Activated CD8-positive, alpha-beta memory T cell treated with anti-CD3 and anti-CD28 coated beads, Interleukin-2, amount 50 U/mL, for 1 hour (primary cell): Measurements from ENCODE around the gene GPR78.

ENCODE experiments used
- DNase-seq: peaks from one replicate; pipeline ENCODE4 v3.0.0-alpha.2; 2020; ENCODE audit errors: extremely low read depth

Gene GPR78, protein sequence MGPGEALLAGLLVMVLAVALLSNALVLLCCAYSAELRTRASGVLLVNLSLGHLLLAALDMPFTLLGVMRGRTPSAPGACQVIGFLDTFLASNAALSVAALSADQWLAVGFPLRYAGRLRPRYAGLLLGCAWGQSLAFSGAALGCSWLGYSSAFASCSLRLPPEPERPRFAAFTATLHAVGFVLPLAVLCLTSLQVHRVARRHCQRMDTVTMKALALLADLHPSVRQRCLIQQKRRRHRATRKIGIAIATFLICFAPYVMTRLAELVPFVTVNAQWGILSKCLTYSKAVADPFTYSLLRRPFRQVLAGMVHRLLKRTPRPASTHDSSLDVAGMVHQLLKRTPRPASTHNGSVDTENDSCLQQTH

DNA sequence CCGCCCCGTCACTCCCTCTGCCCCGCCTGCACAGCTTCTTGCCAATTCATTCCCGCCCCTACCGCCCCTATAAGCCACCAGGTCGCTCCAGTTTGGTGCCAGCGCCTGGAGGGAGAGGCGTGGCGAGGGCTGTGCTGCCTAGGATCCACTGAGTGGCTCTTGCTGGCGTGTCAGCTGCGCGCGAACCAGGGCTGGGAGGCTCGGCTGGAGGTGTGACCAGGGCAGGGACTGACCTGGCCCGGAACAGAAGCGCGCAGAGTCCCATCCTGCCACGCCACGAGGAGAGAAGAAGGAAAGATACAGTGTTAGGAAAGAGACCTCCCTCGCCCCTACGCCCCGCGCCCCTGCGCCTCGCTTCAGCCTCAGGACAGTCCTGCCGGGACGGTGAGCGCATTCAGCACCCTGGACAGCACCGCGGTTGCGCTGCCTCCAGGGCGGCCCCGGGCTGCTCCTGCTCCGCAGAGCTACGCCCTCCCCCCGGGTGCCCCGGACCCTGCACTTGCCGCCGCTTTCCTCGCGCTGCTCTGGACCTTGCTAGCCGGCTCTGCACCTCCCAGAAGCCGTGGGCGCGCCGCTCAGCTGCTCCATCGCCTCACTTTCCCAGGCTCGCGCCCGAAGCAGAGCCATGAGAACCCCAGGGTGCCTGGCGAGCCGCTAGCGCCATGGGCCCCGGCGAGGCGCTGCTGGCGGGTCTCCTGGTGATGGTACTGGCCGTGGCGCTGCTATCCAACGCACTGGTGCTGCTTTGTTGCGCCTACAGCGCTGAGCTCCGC is at the start of gene GPR78:
Gene GPR78 (plus strand): TSS at position 72 of the 773 bp plus-strand sequence. CDS start 591 bp downstream, at position 663.
- no peak for DNase-seq

DNA sequence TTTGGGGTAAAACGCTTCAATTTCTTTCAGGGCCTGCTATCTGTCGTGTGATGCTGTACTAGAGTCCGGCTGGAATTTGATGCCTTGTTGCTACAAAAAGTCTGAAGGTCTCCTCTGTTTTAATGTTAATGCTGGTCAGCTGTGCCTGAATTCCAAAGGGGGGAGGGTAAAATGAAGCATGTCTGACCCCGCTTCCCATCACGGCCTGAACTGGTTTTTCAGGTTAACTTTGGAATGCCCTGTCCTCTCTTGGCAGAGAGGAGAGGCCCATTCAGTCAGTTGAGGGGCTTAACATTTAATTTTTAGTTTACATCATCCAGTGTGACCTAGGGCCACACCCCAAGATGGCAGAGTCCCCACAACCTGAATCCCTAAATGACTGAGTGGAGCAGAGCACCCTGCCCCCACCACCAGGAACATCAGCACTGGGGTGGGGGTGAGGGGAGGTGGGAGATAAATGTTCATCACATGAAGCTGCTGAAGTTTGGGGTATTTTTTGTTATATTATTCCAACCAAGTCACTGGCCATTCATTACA is 47.9 kb upstream of the GPR78 start:
- no peak for DNase-seq

DNA sequence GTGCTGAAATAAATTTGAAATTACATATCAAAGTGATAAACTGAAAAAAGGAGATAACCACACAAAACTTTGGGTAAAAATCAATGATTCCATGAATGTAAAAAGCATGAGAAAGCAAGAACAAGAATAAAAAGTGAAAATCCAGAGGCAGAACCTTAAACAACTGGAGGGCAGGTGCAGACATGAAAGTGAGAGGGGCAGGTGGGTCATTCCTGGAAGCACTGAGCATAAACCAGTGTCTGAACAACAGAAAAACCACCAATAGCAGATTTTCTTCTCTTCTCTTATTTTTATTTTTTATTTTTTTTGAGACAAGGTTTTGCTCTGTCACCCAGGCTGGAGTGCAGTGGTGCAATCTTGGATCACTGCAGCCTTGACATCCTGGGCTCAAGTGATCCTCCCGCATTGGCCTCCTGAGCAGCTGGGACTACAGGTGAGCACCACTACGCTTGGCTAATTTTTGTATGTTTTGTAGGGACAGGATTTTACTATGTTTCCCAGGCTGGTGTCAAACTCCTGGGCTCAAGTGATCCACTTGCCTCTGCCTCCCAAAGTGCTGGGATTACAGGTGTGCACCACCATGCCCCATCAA is 46.8 kb upstream of the GPR78 start:
- DNase-seq, result no peak

DNA sequence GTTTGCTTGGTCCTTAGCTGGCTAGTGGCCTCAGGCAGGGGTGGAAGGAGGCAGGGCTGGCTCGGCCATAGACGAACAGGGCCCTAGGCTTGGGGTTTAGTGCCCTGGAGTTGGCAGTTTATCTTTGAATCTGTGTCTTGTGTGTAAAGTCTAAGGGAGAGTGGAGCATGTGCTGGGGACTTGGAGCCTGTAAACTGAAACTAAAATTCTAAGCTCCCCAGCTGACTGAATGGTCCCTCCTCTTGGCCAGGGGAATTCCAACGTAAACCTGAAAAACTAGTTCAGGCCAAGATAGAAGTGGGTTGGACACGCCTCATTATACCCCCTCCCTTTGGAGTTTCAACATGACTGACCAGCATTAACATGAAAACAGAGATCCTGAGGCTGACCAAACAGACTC is 46.1 kb upstream of the GPR78 start:
- no peak for DNase-seq

DNA sequence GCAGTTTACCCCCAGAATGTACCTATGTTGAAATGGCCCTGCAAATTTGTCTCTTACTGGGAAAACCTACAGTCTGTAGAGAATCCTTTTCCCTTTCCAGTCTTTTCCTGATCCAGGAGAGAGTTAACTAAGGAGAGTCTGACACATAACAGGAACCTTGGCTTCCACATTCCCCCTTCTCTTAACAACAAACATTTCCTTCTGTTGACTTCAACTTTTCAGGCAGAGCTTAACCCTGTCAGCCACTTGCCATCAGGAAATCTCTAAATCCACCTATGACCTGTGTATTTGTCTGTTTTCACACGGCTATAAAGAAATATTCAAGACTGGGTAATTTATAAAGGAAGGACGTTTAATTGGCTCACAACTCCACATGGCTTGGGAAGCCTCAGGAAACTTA is 45.6 kb upstream of the GPR78 start:
- no peak for DNase-seq

DNA sequence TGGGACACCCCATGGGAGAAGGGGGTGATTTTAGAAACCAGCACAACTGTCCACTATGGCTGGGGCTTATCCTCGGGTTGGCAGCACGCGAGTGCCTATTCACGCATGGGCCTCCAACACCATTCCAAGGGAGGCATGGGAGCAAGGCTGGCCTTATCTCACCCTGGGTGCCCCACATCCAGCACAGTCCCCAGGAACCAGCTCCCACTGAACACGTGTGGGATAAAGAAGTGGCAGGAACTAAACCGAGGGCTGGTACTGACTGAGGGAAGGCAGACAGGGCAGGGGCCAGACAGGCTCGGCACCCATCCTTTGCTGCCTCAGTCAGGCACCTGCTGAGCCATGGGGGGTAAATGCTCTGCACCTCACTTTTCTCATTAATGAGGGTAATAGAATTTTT is 43.7 kb upstream of the GPR78 start:
- no peak for DNase-seq

DNA sequence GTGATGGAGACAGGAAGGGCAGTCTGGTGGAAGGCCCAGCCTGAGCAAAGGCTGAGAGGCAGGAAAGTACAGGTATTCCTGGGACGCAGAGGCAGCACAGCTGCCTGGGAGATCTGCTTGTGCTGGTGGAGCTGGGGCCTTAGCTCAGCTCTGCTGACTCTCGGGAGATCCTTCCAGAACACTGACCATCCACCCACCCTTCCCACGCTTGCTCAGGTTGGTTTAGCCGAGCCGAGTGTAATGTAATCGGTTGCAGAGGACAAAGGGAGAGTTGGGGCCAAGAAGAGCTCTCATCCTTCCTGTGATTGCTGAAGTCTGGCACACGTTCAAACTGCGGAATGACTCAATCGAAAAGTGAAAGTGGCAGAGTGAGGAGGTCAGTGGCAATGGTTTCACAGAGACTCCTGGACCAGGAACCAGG is 43.1 kb upstream of the GPR78 start:
- DNase-seq, result no peak

DNA sequence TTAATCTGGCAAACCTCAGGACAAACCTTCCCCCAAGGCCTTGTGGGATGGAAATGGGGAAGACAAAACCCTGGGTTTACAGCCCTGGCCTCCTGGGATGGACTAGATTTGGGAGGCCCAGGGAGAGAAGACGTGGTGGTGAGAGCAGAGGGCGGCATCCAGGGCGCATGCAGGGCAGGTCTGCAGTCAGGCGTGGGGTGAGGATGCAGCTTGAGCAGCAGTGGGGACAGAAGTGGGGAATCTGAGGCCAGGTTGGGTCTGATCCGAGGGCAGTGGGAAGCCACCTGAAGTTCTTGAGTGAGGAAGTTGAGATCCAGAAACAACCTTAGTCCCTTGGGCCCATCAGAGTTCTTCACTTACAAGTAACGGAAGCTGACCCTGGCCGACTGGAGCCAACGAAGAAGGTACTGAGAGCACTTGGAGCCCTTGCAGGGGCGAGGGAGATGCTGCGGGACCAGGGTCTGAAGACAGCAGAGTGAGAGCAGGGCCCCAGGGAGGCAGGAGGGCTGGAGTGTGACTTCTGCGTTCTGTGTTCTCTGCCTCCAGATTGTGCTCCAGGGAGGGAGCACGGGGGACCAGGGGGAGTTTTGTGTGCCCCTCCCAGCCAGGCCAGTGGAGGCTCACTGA is 42.0 kb upstream of the GPR78 start:
- no peak for DNase-seq

DNA sequence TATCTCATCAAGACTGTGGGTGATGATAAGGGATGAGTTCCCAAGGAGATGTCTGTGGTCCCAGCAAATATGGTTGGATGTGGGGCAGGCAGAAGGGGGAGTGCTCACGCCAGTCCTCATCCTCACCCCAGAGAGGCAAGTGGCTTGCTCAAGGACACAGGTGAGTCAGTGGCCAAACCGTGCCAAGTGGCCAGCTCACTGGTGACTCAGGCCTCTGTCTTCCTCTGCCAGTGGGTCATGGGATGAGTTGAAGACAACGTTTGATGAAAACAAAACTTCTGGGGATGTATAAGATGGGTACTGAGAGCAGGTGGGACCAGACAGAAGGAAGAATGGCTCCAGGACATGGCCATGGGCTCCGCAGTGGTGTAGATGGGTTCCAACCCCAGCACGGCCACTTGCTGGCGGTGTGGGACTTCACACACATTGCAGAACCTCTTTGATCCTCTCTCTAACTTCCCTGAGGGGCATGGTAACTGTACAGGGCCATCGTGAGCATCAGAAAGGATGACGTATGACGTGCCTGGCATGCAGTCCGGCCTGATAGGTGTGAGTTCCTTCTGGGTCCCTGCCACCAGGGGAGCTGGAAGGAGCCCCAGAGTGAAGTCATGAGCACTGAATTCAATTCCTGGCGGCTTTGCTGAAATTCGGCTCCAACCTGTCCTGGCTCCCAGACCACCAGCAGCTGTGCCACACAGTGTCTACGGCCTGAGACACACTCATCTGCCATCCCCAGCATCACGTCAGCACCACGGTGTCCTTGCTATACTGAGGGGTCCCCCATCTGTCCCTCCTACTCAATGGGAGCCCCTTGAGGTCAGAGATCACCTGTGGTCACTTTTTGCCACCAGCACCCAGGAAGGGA is 41.3 kb upstream of the GPR78 start:
- DNase-seq, result no peak

DNA sequence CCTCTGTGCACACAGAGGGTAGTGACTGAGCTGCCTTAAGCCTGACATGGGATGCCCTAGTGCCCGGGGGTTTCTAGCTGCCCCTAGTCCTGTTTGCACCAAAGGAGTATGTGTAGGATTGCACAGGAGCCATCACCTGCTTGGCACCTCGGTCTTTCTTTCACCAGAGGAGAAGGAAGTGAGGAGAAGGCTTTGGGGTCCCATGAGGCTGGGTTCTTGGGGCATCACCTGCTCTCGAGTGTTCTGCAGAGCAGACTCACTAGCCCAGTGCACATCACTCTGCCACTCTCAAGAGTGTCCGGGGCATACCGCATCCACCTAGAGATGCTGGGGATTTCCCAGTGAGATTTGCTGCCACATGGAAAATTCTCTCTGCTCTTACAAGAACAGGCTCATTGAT is 40.5 kb upstream of the GPR78 start:
- no peak for DNase-seq

DNA sequence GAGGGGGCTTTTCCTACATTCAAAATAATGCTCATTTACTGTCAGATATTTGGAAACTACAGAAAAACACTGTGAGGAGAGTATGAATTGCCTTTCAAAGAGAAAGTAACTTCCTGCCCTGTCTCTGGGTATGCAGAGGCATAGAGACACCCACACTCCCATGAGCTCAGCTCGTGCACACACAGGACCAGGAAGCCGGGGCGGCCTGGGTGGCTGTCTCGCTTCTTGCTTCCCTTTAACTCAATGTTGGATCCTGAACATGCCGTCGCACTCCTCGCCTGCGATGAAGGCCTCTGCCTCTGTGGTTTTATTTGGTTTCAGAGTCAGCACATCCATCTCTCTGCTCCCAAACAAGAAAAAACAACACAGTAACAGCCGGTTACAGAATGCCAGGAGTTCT is 40.1 kb upstream of the GPR78 start:
- DNase-seq, result no peak

DNA sequence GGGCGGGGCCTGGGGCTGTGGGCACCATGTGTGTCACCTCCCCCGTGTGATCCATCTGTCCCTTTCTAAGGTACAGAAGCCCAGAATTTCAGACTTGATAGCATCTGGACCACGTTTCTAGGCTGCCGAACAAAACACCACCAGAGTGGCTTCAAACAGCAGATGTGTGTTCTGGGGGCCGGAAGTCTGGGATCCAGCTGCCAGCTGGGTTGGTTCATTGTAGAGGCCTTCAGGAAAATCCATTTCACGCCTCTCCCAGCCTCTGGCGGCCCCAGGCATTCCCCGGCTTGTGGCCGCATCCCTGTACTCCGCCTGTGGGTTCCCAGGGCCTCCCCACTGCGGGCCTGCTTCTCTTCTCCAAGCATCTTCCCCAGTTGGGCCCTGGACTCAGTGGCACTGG is 39.6 kb upstream of the GPR78 start:
- no peak for DNase-seq

DNA sequence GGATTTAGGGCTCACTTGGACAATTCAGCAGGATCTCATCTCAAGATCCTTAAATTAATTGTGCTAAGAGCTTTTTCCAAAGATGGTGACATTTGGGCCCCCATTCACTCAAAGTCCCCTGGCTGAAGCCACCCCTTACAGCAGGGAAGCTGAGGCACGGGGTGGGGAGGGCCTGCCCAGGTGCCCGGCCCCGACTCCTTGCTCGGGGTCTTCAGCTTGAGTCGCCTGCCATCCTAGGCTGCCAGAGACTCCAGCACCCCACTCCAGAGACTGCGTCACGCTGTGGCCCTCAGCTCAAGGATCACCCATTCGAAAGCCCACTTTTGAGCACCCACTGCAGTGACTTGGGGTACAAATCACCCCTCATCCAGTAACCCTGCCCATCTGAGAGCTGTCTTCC is 39.2 kb upstream of the GPR78 start:
- no peak for DNase-seq

DNA sequence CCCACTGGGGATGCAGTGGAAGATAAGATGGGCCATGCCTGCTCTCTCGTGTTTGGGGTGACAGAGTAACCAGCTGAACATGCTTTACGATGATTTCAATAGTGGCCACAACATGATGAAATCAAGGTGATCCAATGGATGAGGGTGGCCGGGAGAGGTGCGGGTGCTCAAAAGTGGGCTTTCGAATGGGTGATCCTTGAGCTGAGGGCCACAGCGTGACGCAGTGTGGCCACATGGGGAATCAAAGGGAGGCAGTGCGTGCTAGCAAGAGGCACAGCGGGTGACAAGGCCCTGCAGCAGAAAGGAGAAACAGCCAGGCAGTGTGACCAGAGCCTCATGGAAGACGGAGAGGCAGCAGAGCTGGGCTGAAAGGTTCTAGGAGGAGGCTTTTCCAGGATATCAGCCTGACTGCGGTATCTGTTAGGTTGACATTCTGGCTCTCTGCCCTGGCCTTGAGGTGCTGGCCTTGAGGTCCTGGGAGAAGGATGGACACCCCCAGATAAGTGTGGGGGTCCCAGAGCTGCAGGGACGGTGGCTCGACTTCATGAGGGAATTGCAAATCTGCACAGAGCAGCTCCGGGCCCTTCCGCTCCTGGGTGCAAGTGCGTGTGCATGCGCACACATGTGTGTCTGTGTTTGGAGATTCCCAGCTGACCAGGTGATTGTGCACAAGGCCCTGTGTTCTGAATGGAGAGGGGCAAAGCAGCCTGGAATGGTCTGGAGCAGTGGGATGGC is 38.0 kb upstream of the GPR78 start:
- DNase-seq, result no peak

DNA sequence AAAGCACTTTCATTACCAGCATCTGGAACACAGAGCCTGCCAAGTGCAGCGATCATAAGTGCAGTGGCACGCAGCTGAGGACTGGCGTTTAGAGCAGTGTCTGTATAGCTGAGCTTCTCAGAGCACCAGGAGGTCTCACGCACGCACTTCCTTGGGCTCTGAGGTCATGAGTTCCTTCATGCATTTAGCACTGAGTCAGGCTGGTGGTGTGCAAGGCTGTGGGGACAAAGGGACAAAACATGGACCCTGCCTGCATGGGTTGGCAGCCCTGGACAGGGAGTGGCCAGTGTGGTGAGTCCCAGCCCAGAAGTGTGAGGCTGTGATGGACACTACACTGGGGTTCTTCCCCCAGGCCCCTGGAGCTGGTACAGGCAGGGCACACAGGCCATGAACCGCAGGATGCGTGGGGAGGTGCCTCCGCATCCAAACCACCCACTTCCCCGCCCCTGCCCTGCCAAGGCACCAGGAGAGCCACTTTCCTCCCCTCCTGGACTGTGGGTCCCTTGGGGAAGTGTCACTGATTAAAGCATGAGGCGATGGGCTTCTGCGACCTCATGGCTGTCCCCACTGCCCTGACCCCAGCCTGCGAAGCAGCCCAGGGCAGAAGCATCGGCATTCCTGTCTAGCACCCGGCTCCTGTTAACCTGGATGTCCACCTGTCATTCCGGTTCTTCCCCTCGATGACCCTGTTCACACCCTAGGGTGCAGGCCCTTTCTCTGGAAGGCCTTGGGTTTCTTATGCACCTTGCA is 37.2 kb upstream of the GPR78 start:
- no peak for DNase-seq

DNA sequence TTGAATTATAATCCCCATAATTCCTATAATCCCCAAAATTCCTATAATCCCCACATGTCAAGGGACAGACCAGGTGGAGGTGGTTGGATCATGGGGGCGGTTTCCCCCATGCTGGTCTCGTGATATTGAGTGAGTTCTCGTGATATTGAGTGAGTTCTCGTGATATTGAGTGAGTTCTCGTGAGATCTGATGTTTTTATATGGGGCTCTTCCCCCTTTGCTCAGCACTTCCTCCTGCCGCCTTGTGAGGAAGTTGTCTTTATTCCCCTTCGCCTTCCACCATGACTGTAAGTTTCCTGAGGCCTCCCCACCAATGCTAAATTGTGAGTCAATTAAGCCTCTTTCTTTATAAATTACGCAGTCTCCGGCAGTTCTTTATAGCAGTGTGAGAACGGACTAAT is 36.6 kb upstream of the GPR78 start:
- no peak for DNase-seq

DNA sequence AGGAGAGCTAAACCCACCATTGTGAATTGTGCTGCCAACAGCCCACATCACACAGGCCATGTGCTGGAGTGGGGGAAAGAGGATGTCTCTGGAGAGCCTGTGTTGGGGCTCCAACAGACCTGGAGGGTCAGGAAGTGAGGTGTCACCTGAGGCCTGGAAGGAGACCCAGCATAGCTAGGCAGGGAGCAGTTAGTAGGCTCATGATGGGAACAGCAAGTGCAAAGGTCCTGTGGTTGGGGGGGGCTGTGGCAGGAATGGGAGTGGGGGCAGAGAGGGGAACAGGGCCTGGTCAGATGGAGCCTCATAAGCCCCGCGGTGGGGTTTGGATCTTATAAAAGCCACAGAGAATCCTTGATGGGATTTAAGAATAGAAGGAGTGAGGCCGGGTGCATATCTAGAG is 35.9 kb upstream of the GPR78 start:
- DNase-seq, result no peak

DNA sequence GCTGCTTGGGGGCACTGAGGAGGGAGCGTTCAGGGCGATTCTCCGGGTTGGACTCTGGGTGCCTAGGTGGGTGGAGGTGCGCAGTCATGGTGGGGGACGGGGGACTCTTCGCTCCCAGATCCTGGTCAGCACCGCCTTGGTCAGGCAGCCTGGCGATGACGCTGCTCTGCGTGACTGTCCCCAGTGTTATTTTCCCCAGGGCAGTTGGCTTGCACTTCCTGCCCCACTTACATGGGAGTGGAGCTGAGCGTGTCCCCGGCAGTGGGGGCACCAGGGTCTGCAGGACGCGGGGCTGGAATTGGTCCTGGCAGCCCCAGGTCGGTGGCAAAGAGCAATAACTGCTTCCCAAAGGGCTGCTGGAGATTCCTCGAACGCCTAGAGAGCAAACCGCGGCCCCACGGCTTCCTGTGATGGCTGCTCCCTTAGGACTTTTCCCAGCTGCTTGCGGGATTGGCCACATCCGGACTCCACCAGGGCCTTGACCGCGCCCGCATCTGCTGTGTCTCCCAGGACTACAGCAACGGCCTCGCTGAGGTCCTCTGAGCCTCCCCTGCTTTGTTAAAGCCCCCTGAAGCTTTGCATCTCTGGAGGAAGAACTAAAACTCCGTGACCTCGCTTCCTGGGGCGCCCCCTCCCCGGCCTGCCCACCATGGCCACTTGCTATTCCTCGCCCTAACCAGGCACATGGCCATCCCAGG is 35.3 kb upstream of the GPR78 start:
- DNase-seq, result no peak

DNA sequence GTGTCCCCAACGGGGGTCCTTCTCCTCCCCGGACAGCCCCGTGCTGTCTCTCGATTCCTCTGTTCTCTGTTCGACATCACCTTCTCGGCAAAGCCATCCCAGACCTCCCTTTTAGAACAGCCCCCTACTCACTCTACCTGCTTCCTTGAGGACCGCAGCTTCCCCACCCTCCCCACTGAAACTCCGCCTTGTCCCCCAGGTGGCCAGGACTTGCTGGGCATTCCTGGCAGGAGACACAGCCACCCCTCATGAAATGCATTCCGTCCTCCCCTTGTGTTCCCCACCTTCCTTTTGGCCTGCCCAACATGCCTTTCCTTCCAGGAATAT is 34.8 kb upstream of the GPR78 start:
- no peak for DNase-seq

DNA sequence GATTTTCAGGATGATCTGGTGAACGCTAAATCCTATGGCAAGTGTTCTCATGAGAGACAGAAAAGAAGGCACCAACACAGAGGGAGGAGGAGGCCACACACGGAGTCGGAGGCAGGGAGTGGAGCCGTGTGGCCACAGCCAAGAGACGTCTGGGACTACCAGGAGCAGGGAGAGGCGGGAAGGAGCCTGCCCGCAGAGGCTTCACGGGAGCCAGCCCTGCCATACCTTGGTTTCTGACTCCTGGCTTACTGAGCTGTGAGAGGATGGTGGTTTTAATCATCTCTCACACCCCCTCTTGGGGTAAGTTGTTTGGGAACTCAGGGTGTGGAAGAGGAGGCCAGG is 33.5 kb upstream of the GPR78 start:
- no peak for DNase-seq
